D721Med (cell line): Measurements from ENCODE around the gene RASSF3.

ENCODE experiments used
- DNase-seq: peaks from one replicate; pipeline ENCODE4 v3.0.0; 2011; ENCODE audit warnings: low spot score; ENCODE audit not compliant: insufficient read length
- FAIRE-seq: peaks from 2 replicates; lab custom pipeline; 2011; peaks lifted over from hg19 to GRCh38; lab: Jason Lieb, UNC
- CTCF ChIP-seq: IDR thresholded peaks from 2 replicates; pipeline ENCODE4 v1.5.1; 2012; ENCODE audit warnings: mild to moderate bottlenecking, control low read depth; ENCODE audit not compliant: insufficient read depth; ENCODE audit errors: missing control alignments

The RASSF3 gene

GRCh38 chr12:64736771-64737170 is 126.5 kb downstream of the RASSF3 start:
- no peak for DNase-seq
- no peak for FAIRE-seq
- no peak for TF ChIP-seq CTCF

DNA sequence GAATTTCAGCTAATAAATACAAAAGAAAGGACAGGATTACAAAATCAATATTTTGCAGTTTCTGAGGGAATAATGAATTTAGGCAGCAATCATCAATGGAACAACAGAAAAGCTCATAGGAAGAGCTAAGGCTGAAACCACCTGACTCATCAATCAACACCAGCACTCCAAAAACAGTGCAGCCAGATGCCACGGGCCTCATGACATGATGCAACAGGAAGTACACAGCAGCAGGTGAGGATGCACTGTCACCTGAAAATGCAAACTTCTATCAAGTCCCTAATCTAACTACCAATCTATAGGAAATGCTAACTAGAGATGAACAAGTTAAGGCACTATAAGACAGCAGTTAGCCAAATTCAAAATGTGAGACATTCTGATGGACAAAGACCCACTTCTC is 127.2 kb downstream of the RASSF3 start:
- DNase-seq (no peak), FAIRE-seq (no peak)
- TF ChIP-seq CTCF: no peak

DNA sequence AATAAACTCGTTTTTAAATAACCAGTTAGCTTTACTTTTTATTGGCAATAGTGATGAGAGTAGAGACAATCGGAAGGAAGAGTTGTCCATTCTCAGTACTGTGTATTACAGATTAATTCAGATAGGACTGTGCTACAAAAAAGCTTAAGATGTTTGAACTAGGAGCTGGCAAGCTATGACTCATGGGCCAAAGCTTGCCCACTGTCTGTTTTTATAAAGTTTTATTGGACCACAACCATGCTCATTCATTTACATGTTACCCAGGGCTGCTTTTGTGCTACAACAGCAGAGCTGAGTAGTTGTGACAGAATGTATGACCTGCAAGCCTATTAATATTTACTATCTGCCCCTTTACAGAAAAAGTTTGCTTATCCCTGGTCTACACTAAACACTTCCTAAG is 129.5 kb downstream of the RASSF3 start:
- FAIRE-seq: no peak
- DNase-seq: no peak
- no peak for TF ChIP-seq CTCF

- DNase-seq: no peak
- FAIRE-seq: no peak
- TF ChIP-seq CTCF: no peak
Observed at GRCh38 chr12:64740646-64741045, 130.4 kb downstream of the RASSF3 start.

DNA sequence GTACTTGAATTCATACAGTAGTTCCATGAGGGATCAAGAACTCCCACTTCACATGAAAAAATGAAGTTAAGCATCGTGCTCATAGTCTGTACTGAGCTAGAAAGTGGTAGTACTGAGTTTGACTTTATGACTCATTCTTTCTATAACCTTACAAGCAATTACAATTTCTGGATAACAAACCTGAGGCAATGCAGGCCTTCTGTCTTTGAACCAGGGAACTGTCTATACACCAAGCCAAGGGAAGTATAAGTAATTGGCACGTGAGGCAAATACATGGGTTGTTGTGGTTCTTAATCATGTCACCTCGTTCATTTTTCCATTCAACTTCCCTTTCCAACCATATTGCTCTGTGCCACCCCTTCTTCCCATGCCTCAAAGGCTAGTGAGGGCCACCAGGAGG is 132.1 kb downstream of the RASSF3 start:
- no peak for TF ChIP-seq CTCF
- DNase-seq (no peak), FAIRE-seq (no peak)

- TF ChIP-seq CTCF: no peak
- no peak for FAIRE-seq
- DNase-seq: no peak
Observed at GRCh38 chr12:64743206-64743605, 132.9 kb downstream of the RASSF3 start.

DNA sequence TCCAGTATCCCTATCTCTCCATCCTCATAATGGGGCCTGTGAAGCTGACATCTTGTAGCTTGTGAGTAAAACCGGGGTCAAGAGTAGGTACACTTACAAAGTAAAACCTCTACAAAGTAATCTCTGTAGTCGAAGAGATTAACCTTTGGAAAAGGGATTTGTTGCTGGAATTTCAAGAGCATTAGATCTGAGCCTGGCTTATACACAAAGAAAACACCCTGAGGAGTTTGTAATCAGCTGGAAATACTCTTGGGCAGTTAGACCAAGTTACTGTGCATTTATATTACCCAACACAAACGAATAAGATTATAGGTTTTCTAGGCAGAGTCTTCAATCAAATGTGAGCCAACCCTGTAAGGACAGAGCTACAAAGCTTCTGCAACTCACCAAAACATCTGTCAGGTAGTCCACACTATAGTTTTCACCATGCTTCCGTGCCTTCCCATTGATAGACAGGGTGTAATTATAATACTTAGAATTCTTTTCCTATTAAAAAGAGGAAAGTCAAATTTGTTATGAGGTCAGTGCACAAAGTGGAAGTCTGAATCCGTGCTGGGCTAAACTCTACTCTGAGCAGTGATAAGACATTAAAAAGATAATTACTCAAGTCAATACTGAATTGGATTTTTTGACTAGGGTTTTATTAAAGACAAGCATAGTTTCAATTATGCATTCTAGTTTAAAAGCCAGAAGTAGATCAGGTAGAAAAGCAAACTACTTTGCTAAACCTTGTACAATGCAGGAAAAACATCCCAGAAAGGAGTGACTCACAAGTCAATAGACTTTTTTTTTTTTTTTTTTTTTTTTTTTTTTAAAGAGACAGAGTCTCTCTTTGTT is 134.3 kb downstream of the RASSF3 start:
- FAIRE-seq (no peak), DNase-seq (no peak)
- TF ChIP-seq CTCF: no peak
